Measurements from ENCODE around the gene SYT5. TPM values are rescaled to one million over a fixed set of nuclear protein-coding genes. Genes with fewer than 3 reads are reported as not detected.

The SYT5 gene
- total and polyA plus RNA-seq, 2 experiments from 2014 or later, result 0.28 TPM; not detected in 1

GRCh38 chr19:55153652-55154264, 26.3 kb downstream of the SYT5 start:
- Histone ChIP-seq H3K4me2 (ENCODE audit: unreplicated experiment) (no peak overlapping the region), H2AFZ (no peak overlapping the region), H3K9me2 (ENCODE audit: insufficient read depth) (no peaks in the 10 kb centered on the region), H3K9ac (no peak overlapping the region), H3K27me3 (replicated peaks; ENCODE audit: insufficient read depth) (peaks cover 23% of the 10 kb centered on the region), H4K20me1 (ENCODE audit: insufficient read depth) (no peaks in the 10 kb centered on the region), H3F3A (ENCODE audit: insufficient read depth) (0 out of 2 replicates have a peak, but pooled peaks cover 3% of the 10 kb centered on the region), H3K9me3 (ENCODE audit: low read depth) (no peaks in the 10 kb centered on the region), H3K4me1 (ENCODE audit: insufficient read depth) (no peaks in the 10 kb centered on the region), H3K79me2 (ENCODE audit: insufficient read depth) (no peaks in the 10 kb centered on the region), H3K36me3 (ENCODE audit: low read depth) (no peaks in the 10 kb centered on the region), H3K27ac (no peak overlapping the region), H3K4me3 (no peak overlapping the region)
- in situ Hi-C loops (cut with MboI), result no loop called here
- 62 to 69% methylated on average over 12 of the region's 12 CpGs for WGBS, 2 experiments (ENCODE audit: low coverage in 1 of 2, low lambda C conversion rate in 2 of 2, missing lambda C conversion rate in 2 of 2)
- TF ChIP-seq EZH2 (IDR thresholded peaks at IDR 0.05; ENCODE audit: insufficient read depth, poor library complexity, severe bottlenecking) (no peak), EZH2phosphoT487 (IDR thresholded peaks at IDR 0.05; ENCODE audit: insufficient read depth, low read depth) (no peak)
- no peak for DNase-seq

DNA sequence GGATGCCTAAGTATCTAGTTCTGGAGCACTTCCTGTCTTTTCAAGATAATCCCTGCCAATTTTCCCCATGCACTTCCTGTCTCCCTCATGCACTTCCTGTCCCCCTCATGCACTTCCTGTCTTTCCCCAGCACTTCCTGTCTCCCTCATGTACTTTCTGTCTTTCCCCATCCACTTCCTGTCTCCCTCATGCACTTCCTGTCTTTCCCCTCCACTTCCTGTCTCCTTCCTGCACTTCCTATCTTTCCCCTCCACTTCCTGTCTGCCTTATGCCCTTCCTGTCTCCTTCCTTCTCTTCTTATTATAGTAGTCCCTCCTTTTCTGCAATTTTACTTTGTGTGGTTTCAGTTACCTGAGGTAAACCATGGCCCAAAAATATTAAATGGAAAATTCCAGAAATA, 28.1 kb downstream of the SYT5 start:
- H3K9me3 ChIP-seq (ENCODE audit: low read depth), result no peaks in the 10 kb centered on the region
- no peaks in the 10 kb centered on the region for H4K20me1 ChIP-seq (ENCODE audit: insufficient read depth)
- peaks cover 30% of the 10 kb centered on the region for H3K27me3 ChIP-seq (replicated peaks; ENCODE audit: insufficient read depth)
- H3K9me2 ChIP-seq (ENCODE audit: insufficient read depth), result no peaks in the 10 kb centered on the region
- DNase-seq, result no peak
- H2AFZ ChIP-seq, result no peak overlapping the region
- H3K36me3 ChIP-seq (ENCODE audit: low read depth), result no peaks in the 10 kb centered on the region
- no peaks in the 10 kb centered on the region for H3K79me2 ChIP-seq (ENCODE audit: insufficient read depth)
- no peak overlapping the region for H3K4me3 ChIP-seq
- H3K27ac ChIP-seq, result no peak overlapping the region
- no peak overlapping the region for H3K9ac ChIP-seq
- in situ Hi-C loops (cut with MboI), result no loop called here
- no peaks in the 10 kb centered on the region for H3F3A ChIP-seq (ENCODE audit: insufficient read depth)
- no peak overlapping the region for H3K4me2 ChIP-seq (ENCODE audit: unreplicated experiment)
- TF ChIP-seq EZH2phosphoT487 (IDR thresholded peaks at IDR 0.05; ENCODE audit: insufficient read depth, low read depth) (no peak), EZH2 (IDR thresholded peaks at IDR 0.05; ENCODE audit: insufficient read depth, poor library complexity, severe bottlenecking) (no peak)
- H3K4me1 ChIP-seq (ENCODE audit: insufficient read depth), result no peaks in the 10 kb centered on the region

- H3K79me2 ChIP-seq (ENCODE audit: insufficient read depth), result no peaks in the 10 kb centered on the region
- TF ChIP-seq EZH2phosphoT487 (IDR thresholded peaks at IDR 0.05; ENCODE audit: insufficient read depth, low read depth) (no peak), EZH2 (IDR thresholded peaks at IDR 0.05; ENCODE audit: insufficient read depth, poor library complexity, severe bottlenecking) (no peak)
- DNase-seq, result peak; percentile 16
- no peaks in the 10 kb centered on the region for H3F3A ChIP-seq (ENCODE audit: insufficient read depth)
- H3K9ac ChIP-seq, result no peak within 1 kb of the TSS
- H3K36me3 ChIP-seq (ENCODE audit: low read depth), result no peaks in the 10 kb centered on the region
- H3K27ac ChIP-seq, result no peak within 1 kb of the TSS
- no peaks in the 10 kb centered on the region for H3K9me3 ChIP-seq (ENCODE audit: low read depth)
- H3K4me1 ChIP-seq (ENCODE audit: insufficient read depth), result no peaks in the 10 kb centered on the region
- no peak within 1 kb of the TSS for H3K4me3 ChIP-seq
- no peak within 1 kb of the TSS for H2AFZ ChIP-seq
- no peaks in the 10 kb centered on the region for H3K9me2 ChIP-seq (ENCODE audit: insufficient read depth)
- no peaks in the 10 kb centered on the region for H4K20me1 ChIP-seq (ENCODE audit: insufficient read depth)
- H3K4me2 ChIP-seq (ENCODE audit: unreplicated experiment), result no peak within 1 kb of the TSS
- peaks cover 21% of the 10 kb centered on the region for H3K27me3 ChIP-seq (replicated peaks; ENCODE audit: insufficient read depth)
- whole genome bisulfite sequencing, 2 experiments (ENCODE audit: low coverage in 1 of 2, low lambda C conversion rate in 2 of 2, missing lambda C conversion rate in 2 of 2), result 1 to 5% methylated on average over 12 to 16 of the region's 18 CpGs
- in situ Hi-C loops (cut with MboI), result loop anchor here (10.0 to 25.0 kb wide), 2 partner anchors 265 to 488 kb away; partner anchors contain the start of genes CCDC106, ZNF580 and ZNF581
Observed at GRCh38 chr19:55149078-55150003, 30.7 kb downstream of the SYT5 start, which contains the start of gene TNNT1. Gene TNNT1 (minus strand): TSS chr19:55149206. CDS start chr19:55147157, 2,049 bp downstream.

DNA sequence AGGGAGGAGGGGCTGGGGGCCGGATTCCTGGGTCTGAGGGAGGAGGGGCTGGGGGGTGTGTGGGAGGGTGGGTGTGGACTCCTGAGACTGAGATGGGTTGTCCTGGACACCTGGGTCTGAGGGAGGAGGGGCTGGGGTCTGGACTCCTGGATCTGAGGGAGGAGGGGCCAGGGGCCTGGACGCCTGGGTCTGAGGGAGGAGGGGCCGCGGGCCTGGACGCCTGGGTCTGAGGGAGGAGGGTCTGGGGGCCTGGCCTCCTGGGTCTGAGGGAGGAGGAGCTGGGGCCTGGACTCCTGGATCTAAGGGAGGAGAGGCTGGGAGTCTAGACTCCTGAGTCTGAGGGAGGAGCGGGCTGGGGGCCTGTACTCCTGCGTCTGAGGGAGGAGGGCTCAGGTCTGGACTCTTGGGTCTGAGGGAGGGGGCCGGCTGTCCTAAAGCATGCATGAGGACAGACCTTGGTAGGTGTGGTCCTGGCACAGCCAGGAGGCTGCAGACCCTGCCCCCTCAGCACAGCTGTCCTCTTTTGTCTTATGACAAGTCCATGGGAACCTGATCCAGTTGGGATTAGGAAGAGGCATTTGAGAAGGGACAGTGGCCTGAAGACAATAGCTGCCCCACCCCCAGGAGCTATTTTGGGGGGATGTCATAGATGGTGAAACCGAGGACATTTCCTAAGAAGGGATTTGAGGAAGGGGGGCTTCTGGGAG, 32.4 kb downstream of the SYT5 start:
- no peak overlapping the region for H3K27ac ChIP-seq
- in situ Hi-C loops (cut with MboI), result loop anchor here (10.0 to 25.0 kb wide), 2 partner anchors 267 to 490 kb away; partner anchors contain the start of genes CCDC106, ZNF580 and ZNF581
- H3K36me3 ChIP-seq (ENCODE audit: low read depth), result no peaks in the 10 kb centered on the region
- no peaks in the 10 kb centered on the region for H3K9me2 ChIP-seq (ENCODE audit: insufficient read depth)
- H3F3A ChIP-seq (ENCODE audit: insufficient read depth), result no peaks in the 10 kb centered on the region
- 4 to 14% methylated on average over 2 to 8 of the region's 9 CpGs for WGBS, 2 experiments (ENCODE audit: low coverage in 1 of 2, low lambda C conversion rate in 2 of 2, missing lambda C conversion rate in 2 of 2)
- no peak overlapping the region for H3K9ac ChIP-seq
- TF ChIP-seq EZH2phosphoT487 (IDR thresholded peaks at IDR 0.05; ENCODE audit: insufficient read depth, low read depth), result no peak
- TF ChIP-seq EZH2 (IDR thresholded peaks at IDR 0.05; ENCODE audit: insufficient read depth, poor library complexity, severe bottlenecking), result no peak
- no peak for DNase-seq
- no peaks in the 10 kb centered on the region for H4K20me1 ChIP-seq (ENCODE audit: insufficient read depth)
- no peaks in the 10 kb centered on the region for H3K9me3 ChIP-seq (ENCODE audit: low read depth)
- no peaks in the 10 kb centered on the region for H3K79me2 ChIP-seq (ENCODE audit: insufficient read depth)
- no peaks in the 10 kb centered on the region for H3K4me1 ChIP-seq (ENCODE audit: insufficient read depth)
- peaks cover 21% of the 10 kb centered on the region for H3K27me3 ChIP-seq (replicated peaks; ENCODE audit: insufficient read depth)
- no peak overlapping the region for H3K4me2 ChIP-seq (ENCODE audit: unreplicated experiment)
- H3K4me3 ChIP-seq, result no peak overlapping the region
- H2AFZ ChIP-seq, result no peak overlapping the region

Data from GM23248 (cell line).